ENCODE results near the gene IGFBP4. TPM values are rescaled to one million over a fixed set of nuclear protein-coding genes. Genes with fewer than 3 reads are reported as not detected.

Gene IGFBP4
- total and polyA plus RNA-seq, 8 donors, result 30.2 to 190 (median 65.9) TPM

GRCh38 chr17:40457369-40457768 is 14.1 kb downstream of the IGFBP4 start:
- no peak overlapping the region for H3K27ac ChIP-seq
- WGBS, 2 donors, result 60 to 77% methylated on average over 3 of the region's 3 CpGs
- no peak overlapping the region for H3K4me3 ChIP-seq
- no peaks in the 10 kb centered on the region for H3K4me1 ChIP-seq
- TF ChIP-seq CTCF (IDR thresholded peaks at IDR 0.05), result no peak
- no peaks in the 10 kb centered on the region for H3K9me3 ChIP-seq
- FAIRE-seq, result no peak
- intact Hi-C loops (cut with DNase I), result no loop called here
- H3K36me3 ChIP-seq, result no peaks in the 10 kb centered on the region
- no peak for DNase-seq
- ATAC-seq, result no peak
- H3K27me3 ChIP-seq, result no peaks in the 10 kb centered on the region

- peak in 2 of 6 donors; percentile 48 to 57 for DNase-seq
- H3K27me3 ChIP-seq, result no peaks in the 10 kb centered on the region
- H3K9me3 ChIP-seq, result no peaks in the 10 kb centered on the region
- 16 to 21% methylated on average over 16 of the region's 16 CpGs for WGBS, 2 donors
- H3K4me3 ChIP-seq, result no peak overlapping the region
- H3K4me1 ChIP-seq, result no peaks in the 10 kb centered on the region
- no peak for FAIRE-seq
- no peak for TF ChIP-seq CTCF (IDR thresholded peaks at IDR 0.05)
- intact Hi-C loops (cut with DNase I), result no loop called here
- peak in 3 of 4 donors; percentile 27 to 61 (median 37) for ATAC-seq
- no peak overlapping the region for H3K27ac ChIP-seq
- no peaks in the 10 kb centered on the region for H3K36me3 ChIP-seq
These were observed 14.9 kb downstream of the IGFBP4 start for GRCh38 chr17:40457964-40458791.

GRCh38 chr17:40458851-40459482 is 15.7 kb downstream of the IGFBP4 start:
- Histone ChIP-seq H3K4me1 (no peaks in the 10 kb centered on the region), H3K9me3 (no peaks in the 10 kb centered on the region), H3K36me3 (no peaks in the 10 kb centered on the region), H3K27me3 (no peaks in the 10 kb centered on the region), H3K4me3 (no peak overlapping the region), H3K27ac (no peak overlapping the region)
- intact Hi-C loops (cut with DNase I), result no loop called here
- ATAC-seq, result no peak
- WGBS, 2 donors, result 72 to 83% methylated on average over 12 of the region's 12 CpGs
- no peak for FAIRE-seq
- no peak for TF ChIP-seq CTCF (IDR thresholded peaks at IDR 0.05)
- DNase-seq, result no peak

GRCh38 chr17:40459636-40460603 is 16.7 kb downstream of the IGFBP4 start:
- FAIRE-seq, result no peak
- 73 to 77% methylated on average over 8 of the region's 8 CpGs for WGBS, 2 donors

More at GRCh38 chr17:40459636-40460603, 16.7 kb downstream of the IGFBP4 start:
- no peak overlapping the region for H3K4me3 ChIP-seq
- DNase-seq (no peak), ATAC-seq (no peak)
- H3K27me3 ChIP-seq, result no peaks in the 10 kb centered on the region
- no peaks in the 10 kb centered on the region for H3K36me3 ChIP-seq
- intact Hi-C loops (cut with DNase I), result no loop called here
- H3K9me3 ChIP-seq, result no peaks in the 10 kb centered on the region
- no peaks in the 10 kb centered on the region for H3K4me1 ChIP-seq
- H3K27ac ChIP-seq, result no peak overlapping the region
- no peak for TF ChIP-seq CTCF (IDR thresholded peaks at IDR 0.05)

Data from pancreas (tissue), 10 donors.